NCI-H2029 (cell line): ENCODE results near the gene AP2M1.
"Not testable (repeated sequence)": the region's sequence is repeated elsewhere in the genome, so short reads cannot be mapped to it uniquely, and the experiment has no call there.

Source experiments
- DNase-seq: peaks from one replicate; lab custom pipeline; 2025; lab: John Stamatoyannopoulos, UW

The AP2M1 gene

DNA sequence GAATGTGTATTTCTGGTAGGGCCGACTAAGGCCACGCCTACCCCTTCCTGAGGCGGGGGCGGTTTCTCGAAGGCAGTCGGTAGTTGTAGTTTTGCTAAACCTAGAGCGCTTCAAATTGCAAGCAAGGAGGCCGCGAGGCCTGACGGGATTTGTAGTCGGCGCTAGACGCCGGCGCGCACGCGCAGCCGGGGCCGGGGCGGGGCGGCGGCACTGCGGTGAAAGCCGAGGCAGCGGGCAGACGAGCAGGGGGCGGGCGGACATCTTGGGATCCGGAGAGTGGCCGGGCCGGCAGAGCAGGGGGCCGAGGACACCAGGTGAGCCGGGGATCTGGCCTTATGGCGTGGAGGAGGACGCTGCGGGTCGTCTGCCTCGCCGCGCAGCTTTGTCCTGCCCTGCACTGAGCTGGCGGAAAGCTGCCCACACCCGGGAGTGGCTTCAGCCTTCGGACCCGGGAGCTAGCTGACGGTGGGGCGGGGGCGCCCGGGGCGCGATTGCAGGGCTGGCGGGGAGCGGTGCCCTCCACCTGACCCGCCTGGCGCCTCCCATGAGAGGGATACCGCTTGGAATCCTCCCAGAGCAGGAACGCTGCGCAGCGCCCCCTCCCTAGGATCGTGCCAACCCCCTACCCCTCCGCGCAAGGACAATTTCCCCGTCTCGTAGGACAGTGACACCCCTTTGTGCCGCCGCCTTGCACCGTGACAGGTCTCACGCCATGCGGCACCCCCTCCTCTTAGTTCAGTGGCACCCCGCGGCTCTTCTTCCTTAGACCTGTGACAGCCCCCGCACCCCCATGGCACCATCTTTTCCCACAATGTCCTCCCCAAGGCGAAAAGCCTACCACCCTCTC lies at the start of gene AP2M1:
Gene AP2M1 (plus strand): TSS at position 210 of the 847 bp plus-strand sequence. CDS start 2,139 bp downstream, outside the sequence.
- peak; percentile 98 for DNase-seq

DNA sequence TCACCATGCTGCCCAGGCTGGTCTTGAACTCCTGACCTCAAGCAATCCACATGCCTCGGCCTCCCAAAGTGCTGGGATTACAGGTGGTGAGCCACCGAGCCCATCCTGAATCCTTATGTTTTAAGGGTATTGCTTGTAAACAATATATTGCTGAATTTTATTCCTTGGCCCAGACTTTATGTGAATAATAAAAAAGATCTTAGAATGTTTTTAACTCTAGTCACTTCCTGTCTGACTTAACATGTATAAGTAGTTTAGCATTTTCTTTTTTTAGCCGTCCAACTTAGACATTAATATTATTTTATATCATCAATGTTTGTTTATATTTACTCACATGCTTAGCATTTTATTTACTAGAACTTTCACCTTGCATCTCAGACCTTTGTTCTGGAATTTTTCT lies 48.6 kb upstream of the AP2M1 start:
- DNase-seq, result no peak

- DNase-seq, result peak; percentile 48
Measured at GRCh38 chr3:184129012-184129411, 45.6 kb upstream of the AP2M1 start.

- no peak for DNase-seq
Measured at GRCh38 chr3:184132945-184133344, 41.7 kb upstream of the AP2M1 start.

GRCh38 chr3:184133840-184134745 lies 40.6 kb upstream of the AP2M1 start:
- DNase-seq, result peak; percentile 72

GRCh38 chr3:184134746-184135148 lies 39.9 kb upstream of the AP2M1 start:
- DNase-seq, result no peak

DNA sequence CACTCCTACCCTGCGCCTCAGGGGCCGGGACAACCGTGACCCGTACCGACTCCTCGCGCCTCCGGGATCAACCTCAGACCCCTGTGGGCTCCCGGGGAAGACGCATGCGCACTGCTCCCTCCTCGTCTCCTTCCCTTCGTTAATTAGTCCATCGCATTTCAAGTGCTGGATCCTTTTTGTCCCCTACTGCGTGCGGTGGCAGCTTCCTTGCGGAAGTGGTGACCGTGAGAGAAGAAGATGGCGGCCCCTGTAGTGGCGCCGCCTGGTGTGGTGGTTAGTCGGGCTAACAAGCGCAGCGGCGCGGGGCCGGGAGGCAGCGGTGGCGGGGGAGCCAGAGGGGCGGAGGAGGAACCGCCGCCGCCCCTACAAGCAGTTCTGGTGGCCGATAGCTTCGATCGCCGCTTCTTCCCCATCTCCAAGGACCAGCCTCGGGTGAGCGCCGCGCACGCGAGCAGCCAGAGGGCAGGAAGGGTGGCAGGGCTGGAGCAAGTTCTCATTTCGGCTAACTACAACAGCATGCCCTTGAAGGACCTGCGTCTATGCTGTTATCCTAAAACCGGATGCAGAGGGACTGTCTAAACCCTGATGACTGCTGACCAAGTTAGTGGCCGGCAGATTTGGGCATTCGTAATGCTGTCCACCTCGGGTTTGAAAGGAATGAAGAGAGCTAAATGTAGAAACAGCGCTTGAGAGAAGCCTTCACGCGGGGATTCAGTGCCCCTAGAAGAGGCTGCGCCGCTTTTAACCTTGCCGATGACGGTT lies 39.3 kb upstream of the AP2M1 start, which contains the start of gene EIF2B5:
Gene EIF2B5 (plus strand): TSS at position 210 of the 762 bp plus-strand sequence. CDS start 28 bp downstream, at position 238.
- DNase-seq, result peak; percentile 95

- DNase-seq, result no peak
Measured at GRCh38 chr3:184135911-184136260, 38.8 kb upstream of the AP2M1 start.

DNA sequence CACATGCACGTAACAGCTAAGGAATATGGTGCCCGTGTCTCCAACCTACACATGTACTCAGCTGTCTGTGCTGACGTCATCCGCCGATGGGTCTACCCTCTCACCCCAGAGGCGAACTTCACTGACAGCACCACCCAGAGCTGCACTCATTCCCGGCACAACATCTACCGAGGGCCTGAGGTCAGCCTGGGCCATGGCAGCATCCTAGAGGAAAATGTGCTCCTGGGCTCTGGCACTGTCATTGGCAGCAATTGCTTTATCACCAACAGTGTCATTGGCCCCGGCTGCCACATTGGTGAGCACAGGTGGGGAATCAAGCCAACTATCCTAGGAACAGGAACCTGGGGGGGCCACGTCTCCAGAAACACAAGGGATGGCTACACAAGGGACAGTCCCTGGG lies 34.2 kb upstream of the AP2M1 start:
- DNase-seq, result no peak

DNA sequence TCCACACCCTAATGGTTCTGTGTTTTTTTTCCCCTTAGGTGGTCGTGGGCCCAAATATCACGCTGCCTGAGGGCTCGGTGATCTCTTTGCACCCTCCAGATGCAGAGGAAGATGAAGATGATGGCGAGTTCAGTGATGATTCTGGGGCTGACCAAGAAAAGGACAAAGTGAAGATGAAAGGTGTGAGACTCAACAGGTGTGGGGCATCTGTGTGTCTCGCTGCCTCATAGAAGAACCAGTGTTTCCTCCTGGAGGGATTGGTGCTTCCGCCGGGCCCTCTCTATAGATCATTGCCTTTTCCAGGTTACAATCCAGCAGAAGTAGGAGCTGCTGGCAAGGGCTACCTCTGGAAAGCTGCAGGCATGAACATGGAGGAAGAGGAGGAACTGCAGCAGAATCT lies 32.5 kb upstream of the AP2M1 start:
- no peak for DNase-seq

DNA sequence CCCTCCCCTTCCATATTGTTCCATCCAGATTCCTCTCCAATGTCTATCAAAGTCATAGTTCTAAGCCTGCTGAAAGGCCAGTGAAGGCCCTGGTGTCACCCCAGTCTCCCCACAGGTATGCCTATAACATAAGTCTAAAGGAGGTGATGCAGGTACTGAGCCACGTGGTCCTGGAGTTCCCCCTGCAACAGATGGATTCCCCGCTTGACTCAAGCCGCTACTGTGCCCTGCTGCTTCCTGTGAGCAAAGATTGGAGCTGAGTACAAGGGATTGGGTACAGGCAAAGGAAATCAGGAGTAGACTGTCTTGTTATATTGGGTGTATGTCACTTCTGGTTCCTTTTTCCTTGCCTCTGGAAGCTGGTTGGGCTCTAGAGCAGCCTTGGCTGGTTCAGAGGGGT lies 31.3 kb upstream of the AP2M1 start:
- no peak for DNase-seq

GRCh38 chr3:184144505-184144904 lies 30.1 kb upstream of the AP2M1 start:
- DNase-seq, result peak; percentile 19

- DNase-seq, result peak; percentile 72
Measured at GRCh38 chr3:184145111-184145524, 29.5 kb upstream of the AP2M1 start.

DNA sequence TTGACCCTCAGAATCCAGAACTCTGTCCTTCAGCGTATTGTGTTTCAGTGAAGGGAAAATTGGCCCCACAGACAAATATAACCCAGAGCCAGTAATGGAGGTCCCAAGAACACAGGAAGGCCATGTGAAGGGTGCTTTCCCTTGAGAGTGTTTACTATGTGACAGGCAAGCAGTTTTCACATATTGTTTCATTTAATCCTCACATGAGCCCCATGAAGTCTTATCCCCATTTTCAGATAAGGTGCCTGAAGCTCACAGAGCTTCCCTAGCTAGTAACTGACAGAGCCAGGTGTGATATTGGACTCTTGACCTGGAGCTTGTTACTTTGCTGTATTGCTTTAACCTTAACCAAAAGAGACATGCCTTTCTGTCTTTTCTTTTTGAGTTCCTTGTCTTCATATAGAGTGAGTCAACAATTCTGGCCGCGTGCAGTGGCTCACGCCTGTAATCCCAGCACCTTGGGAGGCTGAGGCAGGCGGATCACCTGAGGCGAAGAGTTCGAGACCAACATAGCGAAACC lies 28.8 kb upstream of the AP2M1 start:
- no peak for DNase-seq

DNA sequence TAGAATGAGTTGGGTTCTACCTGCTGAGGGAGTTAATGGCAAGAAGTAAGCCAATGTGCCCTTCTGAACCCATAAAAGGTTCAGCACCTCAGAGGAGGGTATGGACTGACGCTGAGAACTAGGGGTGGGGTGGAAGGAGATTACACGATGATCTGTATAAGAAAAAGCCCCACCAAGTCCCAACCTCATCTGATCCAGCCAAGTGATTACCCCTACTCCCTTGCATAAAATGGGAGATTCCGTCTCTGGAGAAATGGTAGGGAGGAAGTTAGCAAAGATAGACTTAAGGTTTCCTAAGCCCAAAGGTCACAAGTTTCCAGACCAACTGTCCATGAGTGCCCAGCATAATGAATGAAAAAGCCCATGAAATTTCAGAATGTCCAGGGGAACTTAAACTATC lies 26.6 kb upstream of the AP2M1 start:
- no peak for DNase-seq

- DNase-seq, result no peak
Measured at GRCh38 chr3:184149123-184149522, 25.5 kb upstream of the AP2M1 start.

DNA sequence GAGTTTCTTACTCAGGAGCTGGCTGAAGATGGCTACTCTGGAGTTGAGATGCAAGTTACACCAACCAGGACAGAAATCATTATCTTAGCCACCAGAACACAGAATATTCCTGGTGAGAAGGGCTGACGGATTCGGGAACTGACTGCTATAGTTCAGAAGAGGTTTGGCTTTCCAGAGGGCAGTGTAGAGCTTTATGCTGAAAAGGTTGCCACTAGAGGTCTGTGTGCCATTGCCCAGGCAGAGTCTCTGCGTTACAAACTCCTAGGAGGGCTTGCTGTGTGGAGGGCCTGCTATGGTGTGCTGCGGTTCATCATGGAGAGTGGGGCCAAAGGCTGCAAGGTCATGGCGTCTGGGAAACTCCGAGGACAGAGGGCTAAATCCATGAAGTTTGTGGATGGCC lies 24.9 kb upstream of the AP2M1 start:
- not testable (repeated sequence) for DNase-seq

- DNase-seq, result peak; percentile 55
Measured at GRCh38 chr3:184154885-184155643, 19.6 kb upstream of the AP2M1 start, which contains the start of gene DVL3. Gene DVL3, plus strand, starts transcription at chr3:184155377. Its CDS starts 259 bp downstream, at chr3:184155636.

DNA sequence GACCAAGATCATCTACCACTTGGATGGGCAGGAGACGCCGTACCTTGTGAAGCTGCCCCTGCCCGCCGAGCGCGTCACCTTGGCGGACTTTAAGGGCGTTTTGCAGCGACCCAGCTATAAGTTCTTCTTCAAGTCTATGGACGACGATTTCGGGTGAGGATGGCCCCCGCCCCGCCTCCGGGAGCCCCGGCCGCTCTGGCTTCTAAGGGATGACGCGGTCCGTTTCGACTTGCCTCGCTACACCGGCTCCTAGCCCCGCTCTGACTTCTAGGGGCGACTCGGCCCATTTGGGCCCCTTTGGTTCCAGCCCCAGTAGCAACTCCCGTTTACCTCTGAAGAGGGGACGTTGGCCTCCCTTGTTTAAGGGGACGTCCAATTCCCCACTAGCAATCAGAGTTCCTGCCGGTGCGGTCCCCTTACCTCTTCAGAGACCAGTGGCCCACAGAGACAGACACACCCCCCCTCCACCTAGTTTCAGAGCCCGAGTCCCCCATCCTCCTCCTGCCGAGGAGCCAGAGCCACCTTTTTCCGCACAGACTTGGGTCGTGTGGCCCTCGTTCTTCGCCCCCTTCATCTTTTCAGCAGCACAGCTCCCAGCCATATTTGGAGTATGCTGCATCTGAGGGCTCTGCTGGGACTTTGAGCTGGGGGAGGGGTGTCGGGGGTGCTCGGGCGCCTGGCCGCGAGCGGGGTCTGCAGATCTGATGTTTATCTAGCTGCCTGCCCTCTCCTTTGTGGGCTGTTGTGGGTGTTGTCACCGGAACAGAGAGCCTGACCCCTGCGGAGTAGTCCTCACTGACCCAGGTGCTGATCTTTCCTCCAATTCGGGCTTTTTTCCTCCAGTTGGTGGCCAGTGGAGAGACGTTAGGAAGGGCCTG lies 18.8 kb upstream of the AP2M1 start:
- DNase-seq, result no peak

DNA sequence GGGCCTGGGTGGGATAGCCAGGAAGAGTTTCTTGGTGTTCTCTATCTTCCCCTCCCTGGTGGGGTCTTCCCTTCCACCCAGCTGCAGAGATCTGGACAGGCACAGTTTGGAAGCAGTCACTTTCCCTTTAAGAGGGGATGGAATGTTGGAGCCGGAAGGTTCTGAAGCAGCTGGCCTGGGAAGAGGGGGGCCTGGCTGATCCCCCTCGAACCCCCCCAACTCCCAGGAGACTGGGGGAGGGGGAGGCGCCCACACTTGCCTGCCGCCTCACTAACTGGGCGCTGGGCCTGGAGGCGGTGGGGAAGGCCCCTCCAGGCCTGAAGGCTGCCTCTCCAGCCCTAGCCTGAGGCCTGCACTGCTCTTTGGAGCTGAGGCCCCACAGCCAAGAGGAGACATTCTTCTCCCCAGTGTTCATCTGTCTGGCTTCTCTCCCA lies 18.1 kb upstream of the AP2M1 start:
- DNase-seq, result no peak
